Cardiac muscle cell (in vitro differentiated cells and primary cell): Measurements from ENCODE around the gene MPZL1. TPM values are rescaled to one million over a fixed set of nuclear protein-coding genes. Genes with fewer than 3 reads are reported as not detected.

ENCODE experiments used
- DNase-seq, 2 donors: peaks; one replicate each; pipeline versions ENCODE4 v3.0.0 to v3.0.0-alpha.2; 2010 to 2017; ENCODE audit warnings: low read depth in 1 of 2, low spot score in 1 of 2
- H3K27ac ChIP-seq: fragments of 200-600 bp; sonication (generic); 2 replicates; pipeline ENCODE4 v1.5.1; 2016
- H3K27me3 ChIP-seq: fragments of 200-600 bp; sonication (generic); 2 replicates; pipeline ENCODE4 v1.6.0; 2016; ENCODE audit warnings: control low read depth
- H3K36me3 ChIP-seq: fragments of 200-600 bp; sonication (generic); 2 replicates; pipeline ENCODE4 v1.5.1; 2016; ENCODE audit warnings: control low read depth
- H3K4me1 ChIP-seq: fragments of 200-600 bp; sonication (generic); 2 replicates; pipeline ENCODE4 v1.8.1; 2017; ENCODE audit warnings: low read depth, mild to moderate bottlenecking, mixed run types
- H3K4me3 ChIP-seq: fragments of 200-600 bp; sonication (generic); 2 replicates; pipeline ENCODE4 v1.5.1; 2016; ENCODE audit warnings: mild to moderate bottlenecking
- H3K9me3 ChIP-seq: fragments of 200-600 bp; sonication (generic); 2 replicates; pipeline ENCODE4 v1.5.1; 2017; ENCODE audit warnings: low read depth, mild to moderate bottlenecking, control low read depth
- polyA plus RNA-seq: library from polyadenylated mRNA; unstranded; fragments of >200 nt; fragmentation: Nextera tagmentation; extraction: Ambion mirVana; gene quantifications from 2 replicates; pipeline ENCODE4 v1.2.1, GENCODE V29; 2016
- total RNA-seq: library from RNA; depleted of rRNA; stranded (reverse); fragments of >200 nt; gene quantifications from 2 replicates; pipeline ENCODE4 v1.2.3, GENCODE V29; 2016
- TF ChIP-seq, protein P1 (sequence below): IDR thresholded peaks from 2 replicates; pipeline ENCODE4 v1.5.1; 2012; ENCODE audit warnings: low read depth, mild to moderate bottlenecking, low read length

Gene MPZL1
- total and polyA plus RNA-seq, 2 experiments from 2014 or later: 107 to 114 TPM

- no peaks in the 10 kb centered on the region for H3K9me3 ChIP-seq
- no peak overlapping the region for H3K4me3 ChIP-seq
- no peaks in the 10 kb centered on the region for H3K27me3 ChIP-seq
- TF ChIP-seq, protein P1, sequence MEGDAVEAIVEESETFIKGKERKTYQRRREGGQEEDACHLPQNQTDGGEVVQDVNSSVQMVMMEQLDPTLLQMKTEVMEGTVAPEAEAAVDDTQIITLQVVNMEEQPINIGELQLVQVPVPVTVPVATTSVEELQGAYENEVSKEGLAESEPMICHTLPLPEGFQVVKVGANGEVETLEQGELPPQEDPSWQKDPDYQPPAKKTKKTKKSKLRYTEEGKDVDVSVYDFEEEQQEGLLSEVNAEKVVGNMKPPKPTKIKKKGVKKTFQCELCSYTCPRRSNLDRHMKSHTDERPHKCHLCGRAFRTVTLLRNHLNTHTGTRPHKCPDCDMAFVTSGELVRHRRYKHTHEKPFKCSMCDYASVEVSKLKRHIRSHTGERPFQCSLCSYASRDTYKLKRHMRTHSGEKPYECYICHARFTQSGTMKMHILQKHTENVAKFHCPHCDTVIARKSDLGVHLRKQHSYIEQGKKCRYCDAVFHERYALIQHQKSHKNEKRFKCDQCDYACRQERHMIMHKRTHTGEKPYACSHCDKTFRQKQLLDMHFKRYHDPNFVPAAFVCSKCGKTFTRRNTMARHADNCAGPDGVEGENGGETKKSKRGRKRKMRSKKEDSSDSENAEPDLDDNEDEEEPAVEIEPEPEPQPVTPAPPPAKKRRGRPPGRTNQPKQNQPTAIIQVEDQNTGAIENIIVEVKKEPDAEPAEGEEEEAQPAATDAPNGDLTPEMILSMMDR: no peak
- H3K27ac ChIP-seq: no peak overlapping the region
- H3K36me3 ChIP-seq: no peaks in the 10 kb centered on the region
- no peak for DNase-seq
- no peaks in the 10 kb centered on the region for H3K4me1 ChIP-seq
These were observed 86.3 kb downstream of the MPZL1 start for GRCh38 chr1:167808104-167808503.

- Histone ChIP-seq H3K4me3 (no peak overlapping the region), H3K36me3 (no peaks in the 10 kb centered on the region), H3K27ac (no peak overlapping the region), H3K9me3 (no peaks in the 10 kb centered on the region), H3K4me1 (no peaks in the 10 kb centered on the region), H3K27me3 (no peaks in the 10 kb centered on the region)
- peak in 1 of 2 donors; percentile 34 for DNase-seq
- TF ChIP-seq, protein P1: no peak
These were observed 86.9 kb downstream of the MPZL1 start for GRCh38 chr1:167808690-167809089.

DNA sequence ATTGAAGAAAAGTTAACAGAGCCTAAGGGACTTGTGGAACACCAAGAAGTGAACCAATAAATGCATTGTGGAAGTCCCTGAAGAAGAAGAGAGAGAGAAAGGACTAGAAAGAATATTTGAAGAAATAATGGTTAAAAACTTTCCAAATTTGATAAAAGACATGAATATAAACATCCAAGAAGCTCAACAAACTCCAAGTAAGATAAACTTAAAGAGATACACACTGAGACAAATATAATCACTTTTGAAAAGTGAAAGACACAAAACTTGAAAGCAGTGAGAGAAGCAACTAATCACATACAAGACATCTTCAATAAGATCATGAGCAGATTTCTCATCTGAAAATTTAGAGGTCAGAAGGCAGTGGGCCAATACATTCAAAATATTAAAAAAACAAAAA, 91.2 kb downstream of the MPZL1 start:
- Histone ChIP-seq H3K36me3 (no peaks in the 10 kb centered on the region), H3K9me3 (no peaks in the 10 kb centered on the region), H3K4me1 (no peaks in the 10 kb centered on the region), H3K27ac (no peak overlapping the region), H3K4me3 (no peak overlapping the region), H3K27me3 (no peaks in the 10 kb centered on the region)
- TF ChIP-seq, protein P1: no peak
- no peak for DNase-seq

- Histone ChIP-seq H3K27me3 (no peaks in the 10 kb centered on the region), H3K27ac (no peak overlapping the region), H3K4me3 (no peak overlapping the region), H3K4me1 (peaks cover 4% of the 10 kb centered on the region), H3K36me3 (no peaks in the 10 kb centered on the region), H3K9me3 (no peaks in the 10 kb centered on the region)
- DNase-seq: no peak
- TF ChIP-seq, protein P1: no peak
These were observed 93.9 kb downstream of the MPZL1 start for GRCh38 chr1:167815650-167816049.

GRCh38 chr1:167819849-167820683, 98.3 kb downstream of the MPZL1 start:
- no peaks in the 10 kb centered on the region for H3K27me3 ChIP-seq
- peaks cover 15% of the 10 kb centered on the region for H3K4me1 ChIP-seq
- H3K4me3 ChIP-seq: no peak overlapping the region
- H3K9me3 ChIP-seq: no peaks in the 10 kb centered on the region
- TF ChIP-seq, protein P1: no peak
- no peaks in the 10 kb centered on the region for H3K36me3 ChIP-seq
- H3K27ac ChIP-seq: no peak overlapping the region
- DNase-seq: peak; percentile 67 to 94
